ENCODE data around the gene UBAP1.
A peak's percentile ranks its signal among the peaks of the same experiment; 100 is the strongest.
"Not testable (repeated sequence)": the region's sequence is repeated elsewhere in the genome, so short reads cannot be mapped to it uniquely, and the experiment has no call there.

The UBAP1 gene

GRCh38 chr9:34291423-34291822, 112.6 kb downstream of the UBAP1 start:
- no peaks in the 10 kb centered on the region for H3K9me3 ChIP-seq (ENCODE audit: control insufficient read depth, insufficient read depth, low read depth, low read length)
- H3K4me3 ChIP-seq (ENCODE audit: low read depth, low read length) = no peak overlapping the region
- POLR2A ChIA-PET = no interaction called here
- no peak for TF ChIP-seq KLF16 (tag by site-specific recombination; IDR thresholded peaks at IDR 0.05)
- TF ChIP-seq, protein P1, sequence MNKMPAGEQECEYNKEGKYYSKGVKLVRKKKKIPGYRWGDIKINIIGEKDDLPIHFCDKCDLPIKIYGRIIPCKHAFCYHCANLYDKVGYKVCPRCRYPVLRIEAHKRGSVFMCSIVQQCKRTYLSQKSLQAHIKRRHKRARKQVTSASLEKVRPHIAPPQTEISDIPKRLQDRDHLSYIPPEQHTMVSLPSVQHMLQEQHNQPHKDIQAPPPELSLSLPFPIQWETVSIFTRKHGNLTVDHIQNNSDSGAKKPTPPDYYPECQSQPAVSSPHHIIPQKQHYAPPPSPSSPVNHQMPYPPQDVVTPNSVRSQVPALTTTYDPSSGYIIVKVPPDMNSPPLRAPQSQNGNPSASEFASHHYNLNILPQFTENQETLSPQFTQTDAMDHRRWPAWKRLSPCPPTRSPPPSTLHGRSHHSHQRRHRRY (tag by site-specific recombination; IDR thresholded peaks at IDR 0.05) = no peak
- no peak for TF ChIP-seq HOXA7 (CRISPR knock-in tag; IDR thresholded peaks at IDR 0.05; ENCODE audit: borderline replicate concordance)
- no peak for TF ChIP-seq ZNF623 (tag by site-specific recombination; IDR thresholded peaks at IDR 0.05)
- no peak for TF ChIP-seq ZFP3 (tag by site-specific recombination; IDR thresholded peaks at IDR 0.05; ENCODE audit: low read depth)
- TF ChIP-seq EGR2 (tag by site-specific recombination; IDR thresholded peaks at IDR 0.05; ENCODE audit: low read depth) = peak; percentile 21; the same call in 1 of the 2 replicates
- no peak overlapping the region for H3K27ac ChIP-seq (ENCODE audit: extremely low read depth, low read depth, low read length)
- peaks cover 0 to 9% of the 10 kb centered on the region in 2 experiments; a peak in 1 of 3 replicates for H3K36me3 ChIP-seq (ENCODE audit: control insufficient read depth in 2 of 2, insufficient read depth in 1 of 2, low read length in 2 of 2)
- CTCF ChIA-PET = interaction anchor here (0.6 to 1.1 kb wide), 5 partner anchors 9 to 636 kb away, joined by 3 to 10 read pairs (median 4); no protein-coding TSS in a partner anchor
- H3K4me1 ChIP-seq (ENCODE audit: control insufficient read depth, insufficient read depth, low read length) = no peaks in the 10 kb centered on the region

- H3K36me3 ChIP-seq (ENCODE audit: control insufficient read depth in 2 of 2, insufficient read depth in 1 of 2, low read length in 2 of 2) = no peaks in the 10 kb centered on the region
- TF ChIP-seq ZNF747 (tag by site-specific recombination; IDR thresholded peaks at IDR 0.05) = no peak
- TF ChIP-seq HOXC10 (CRISPR knock-in tag; IDR thresholded peaks at IDR 0.05) = no peak
- no peak for TF ChIP-seq ZNF354C (tag by site-specific recombination; IDR thresholded peaks at IDR 0.05; ENCODE audit: borderline replicate concordance, low read depth)
- ChIA-PET CTCF (no interaction called here), POLR2A (no interaction called here)
- H3K4me3 ChIP-seq (ENCODE audit: low read depth, low read length) = no peak overlapping the region
- no peaks in the 10 kb centered on the region for H3K9me3 ChIP-seq (ENCODE audit: control insufficient read depth, insufficient read depth, low read depth, low read length)
- no peak overlapping the region for H3K27ac ChIP-seq (ENCODE audit: extremely low read depth, low read depth, low read length)
- H3K4me1 ChIP-seq (ENCODE audit: control insufficient read depth, insufficient read depth, low read length) = no peaks in the 10 kb centered on the region
Measured at GRCh38 chr9:34292552-34292951, 113.7 kb downstream of the UBAP1 start.

DNA sequence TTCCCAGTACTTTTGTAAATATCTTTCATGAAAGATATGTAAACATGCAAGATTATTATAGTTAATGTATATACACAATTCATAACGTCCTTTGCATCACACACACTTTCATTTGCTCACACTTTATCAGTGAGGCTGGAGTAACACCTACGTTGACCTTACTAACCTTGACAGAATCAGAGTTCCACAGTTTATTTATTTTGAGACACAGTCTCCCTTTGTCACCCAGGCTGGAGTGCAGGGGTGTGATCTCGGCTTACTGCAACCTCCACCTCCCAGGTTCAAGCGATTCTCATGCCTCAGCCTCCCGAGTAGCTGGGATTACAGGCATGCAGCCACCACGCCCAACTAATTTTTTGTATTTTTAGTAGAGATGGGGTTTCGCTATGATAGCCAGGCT, 122.2 kb downstream of the UBAP1 start:
- H3K9me3 ChIP-seq (ENCODE audit: control insufficient read depth, insufficient read depth, low read depth, low read length); H3K36me3 ChIP-seq (ENCODE audit: control insufficient read depth in 2 of 2, insufficient read depth in 1 of 2, low read length in 2 of 2); CTCF ChIA-PET; H3K4me3 ChIP-seq (ENCODE audit: low read depth, low read length); H3K4me1 ChIP-seq (ENCODE audit: control insufficient read depth, insufficient read depth, low read length); H3K27ac ChIP-seq (ENCODE audit: extremely low read depth, low read depth, low read length); POLR2A ChIA-PET: not testable (repeated sequence)

All from HEK293 (cell line).